Cerebellar nuclear complex (tissue), 1 donor: ENCODE data around the gene PRR19.

ENCODE experiments used
- DNase-seq, 2 experiments: peaks; one replicate each; lab custom pipeline; 2025; lab: John Stamatoyannopoulos, UW

The PRR19 gene

GRCh38 chr19:42284066-42284501 lies 17.8 kb upstream of the PRR19 start:
- no peak for DNase-seq

GRCh38 chr19:42284591-42285341 lies 17.2 kb upstream of the PRR19 start:
- DNase-seq, result no peak

GRCh38 chr19:42285541-42285941 lies 16.4 kb upstream of the PRR19 start:
- DNase-seq, result no peak

- DNase-seq, result no peak
Measured at GRCh38 chr19:42285988-42286348, 16.0 kb upstream of the PRR19 start.

GRCh38 chr19:42286349-42287016 lies 15.4 kb upstream of the PRR19 start:
- peak in 1 of 2 experiments; percentile 17 for DNase-seq

GRCh38 chr19:42287017-42287826 lies 14.7 kb upstream of the PRR19 start:
- DNase-seq, result no peak

- no peak for DNase-seq
Measured at GRCh38 chr19:42287827-42288107, 14.2 kb upstream of the PRR19 start.

GRCh38 chr19:42288387-42288786 lies 13.5 kb upstream of the PRR19 start:
- DNase-seq, result no peak

- no peak for DNase-seq
Measured at GRCh38 chr19:42288881-42289555, 12.9 kb upstream of the PRR19 start.

- DNase-seq, result no peak
Measured at GRCh38 chr19:42289556-42290041, 12.3 kb upstream of the PRR19 start.

GRCh38 chr19:42290136-42290522 lies 11.8 kb upstream of the PRR19 start:
- DNase-seq, result no peak

GRCh38 chr19:42290523-42291434 lies 11.2 kb upstream of the PRR19 start:
- DNase-seq, result no peak

GRCh38 chr19:42291435-42291810 lies 10.5 kb upstream of the PRR19 start:
- no peak for DNase-seq

- no peak for DNase-seq
Measured at GRCh38 chr19:42292042-42292960, 9.6 kb upstream of the PRR19 start.

- no peak for DNase-seq
Measured at GRCh38 chr19:42292963-42293362, 9.0 kb upstream of the PRR19 start.

GRCh38 chr19:42293540-42293939 lies 8.4 kb upstream of the PRR19 start:
- DNase-seq, result no peak

GRCh38 chr19:42293948-42294347 lies 8.0 kb upstream of the PRR19 start:
- no peak for DNase-seq

GRCh38 chr19:42294471-42295137 lies 7.3 kb upstream of the PRR19 start:
- DNase-seq, result no peak

GRCh38 chr19:42295342-42295741 lies 6.6 kb upstream of the PRR19 start:
- DNase-seq, result no peak
